ENCODE data around the gene SLC39A11.
"Not testable (repeated sequence)": the region's sequence is repeated elsewhere in the genome, so short reads cannot be mapped to it uniquely, and the experiment has no call there.

SLC39A11 gene

GRCh38 chr17:72846399-72846798 lies 246.1 kb downstream of the SLC39A11 start:
- DNase-seq (ENCODE audit: low read depth in 3 of 3, low spot score in 1 of 3), result no peak

GRCh38 chr17:72843591-72843990 lies 248.9 kb downstream of the SLC39A11 start:
- DNase-seq (ENCODE audit: low read depth in 3 of 3, low spot score in 1 of 3), result no peak

GRCh38 chr17:72840019-72840418 lies 252.5 kb downstream of the SLC39A11 start:
- DNase-seq (ENCODE audit: low read depth in 3 of 3, low spot score in 1 of 3), result no peak

GRCh38 chr17:72839131-72839725 lies 253.3 kb downstream of the SLC39A11 start:
- DNase-seq (ENCODE audit: low read depth in 3 of 3, low spot score in 1 of 3), result no peak

GRCh38 chr17:72838581-72838980 lies 253.9 kb downstream of the SLC39A11 start:
- no peak for DNase-seq (ENCODE audit: low read depth in 3 of 3, low spot score in 1 of 3)

- no peak for DNase-seq (ENCODE audit: low read depth in 3 of 3, low spot score in 1 of 3)
These were observed 254.4 kb downstream of the SLC39A11 start for GRCh38 chr17:72838068-72838467.

- DNase-seq (ENCODE audit: low read depth in 3 of 3, low spot score in 1 of 3), result no peak
These were observed 255.2 kb downstream of the SLC39A11 start for GRCh38 chr17:72837335-72837734.

- no peak for DNase-seq (ENCODE audit: low read depth in 3 of 3, low spot score in 1 of 3)
These were observed 259.2 kb downstream of the SLC39A11 start for GRCh38 chr17:72833128-72833765.

GRCh38 chr17:72832306-72832705 lies 260.2 kb downstream of the SLC39A11 start:
- no peak for DNase-seq (ENCODE audit: low read depth in 3 of 3, low spot score in 1 of 3)

GRCh38 chr17:72829883-72830282 lies 262.6 kb downstream of the SLC39A11 start:
- no peak for DNase-seq (ENCODE audit: low read depth in 3 of 3, low spot score in 1 of 3)

GRCh38 chr17:72826602-72827001 lies 265.9 kb downstream of the SLC39A11 start:
- no peak for DNase-seq (ENCODE audit: low read depth in 3 of 3, low spot score in 1 of 3)

- DNase-seq (ENCODE audit: low read depth in 3 of 3, low spot score in 1 of 3), result not testable (repeated sequence)
These were observed 266.4 kb downstream of the SLC39A11 start for GRCh38 chr17:72826059-72826458.

GRCh38 chr17:72825218-72825617 lies 267.3 kb downstream of the SLC39A11 start:
- DNase-seq (ENCODE audit: low read depth in 3 of 3, low spot score in 1 of 3), result no peak

GRCh38 chr17:72824267-72824666 lies 268.2 kb downstream of the SLC39A11 start:
- not testable (repeated sequence) for DNase-seq (ENCODE audit: low read depth in 3 of 3, low spot score in 1 of 3)

- DNase-seq (ENCODE audit: low read depth in 3 of 3, low spot score in 1 of 3), result no peak
These were observed 270.0 kb downstream of the SLC39A11 start for GRCh38 chr17:72822358-72823023.

GRCh38 chr17:72816406-72816805 lies 276.1 kb downstream of the SLC39A11 start:
- DNase-seq (ENCODE audit: low read depth in 3 of 3, low spot score in 1 of 3), result no peak

- DNase-seq (ENCODE audit: low read depth in 3 of 3, low spot score in 1 of 3), result no peak
These were observed 279.0 kb downstream of the SLC39A11 start for GRCh38 chr17:72813481-72813880.

GRCh38 chr17:72812823-72813222 lies 279.7 kb downstream of the SLC39A11 start:
- DNase-seq (ENCODE audit: low read depth in 3 of 3, low spot score in 1 of 3), result no peak

- no peak for DNase-seq (ENCODE audit: low read depth in 3 of 3, low spot score in 1 of 3)
These were observed 280.4 kb downstream of the SLC39A11 start for GRCh38 chr17:72811976-72812687.

- no peak for DNase-seq (ENCODE audit: low read depth in 3 of 3, low spot score in 1 of 3)
These were observed 281.4 kb downstream of the SLC39A11 start for GRCh38 chr17:72810991-72811508.

GRCh38 chr17:72806011-72806410 lies 286.5 kb downstream of the SLC39A11 start:
- DNase-seq (ENCODE audit: low read depth in 3 of 3, low spot score in 1 of 3), result no peak

Measured in stimulated activated CD4-positive, alpha-beta T cell treated with anti-CD3 and anti-CD28 coated beads, TNF-alpha, amount 100 ng/mL, for 1 hour (primary cell).